Ishikawa (cell line): ENCODE results near the gene SERPINA1.

Experiments used
- CEBPB ChIP-seq: IDR thresholded peaks from 2 replicates; pipeline ENCODE4 v1.6.1; 2012
- CREB1 ChIP-seq: IDR thresholded peaks from 2 replicates; pipeline ENCODE4 v1.6.1; 2012; ENCODE audit warnings: low read depth
- EGR1 ChIP-seq: IDR thresholded peaks from 2 replicates; pipeline ENCODE4 v1.6.1; 2012
- EP300 ChIP-seq: IDR thresholded peaks from 2 replicates; pipeline ENCODE4 v1.6.1; 2012; ENCODE audit warnings: borderline replicate concordance
- FOXM1 ChIP-seq: IDR thresholded peaks from 2 replicates; pipeline ENCODE4 v1.6.1; 2012; ENCODE audit warnings: low read depth, borderline replicate concordance
- NFIC ChIP-seq: IDR thresholded peaks from 2 replicates; pipeline ENCODE4 v1.6.1; 2012
- RAD21 ChIP-seq: IDR thresholded peaks from 2 replicates; pipeline ENCODE4 v1.6.1; 2012; ENCODE audit warnings: low read depth
- TAF1 ChIP-seq: IDR thresholded peaks from 2 replicates; pipeline ENCODE4 v1.6.1; 2012; ENCODE audit warnings: low read depth, mild to moderate bottlenecking
- TCF12 ChIP-seq: IDR thresholded peaks from 2 replicates; pipeline ENCODE4 v1.6.1; 2012; ENCODE audit warnings: low read depth
- TEAD4 ChIP-seq: IDR thresholded peaks from 2 replicates; pipeline ENCODE4 v1.6.1; 2012
- YY1 ChIP-seq: IDR thresholded peaks from 2 replicates; pipeline ENCODE4 v1.6.1; 2012; ENCODE audit warnings: low read depth
- ZBTB7A ChIP-seq: IDR thresholded peaks from 2 replicates; pipeline ENCODE4 v1.6.1; 2012; ENCODE audit warnings: low read depth
- TF ChIP-seq, protein P1 (sequence below): IDR thresholded peaks from 2 replicates; pipeline ENCODE4 v1.6.1; 2012
- TF ChIP-seq, protein P2 (sequence below): IDR thresholded peaks from 2 replicates; pipeline ENCODE4 v1.6.1; 2012
- TF ChIP-seq, protein P3 (sequence below): IDR thresholded peaks from 2 replicates; pipeline ENCODE4 v1.6.1; 2012; ENCODE audit warnings: low read depth, mild to moderate bottlenecking

SERPINA1 gene

DNA sequence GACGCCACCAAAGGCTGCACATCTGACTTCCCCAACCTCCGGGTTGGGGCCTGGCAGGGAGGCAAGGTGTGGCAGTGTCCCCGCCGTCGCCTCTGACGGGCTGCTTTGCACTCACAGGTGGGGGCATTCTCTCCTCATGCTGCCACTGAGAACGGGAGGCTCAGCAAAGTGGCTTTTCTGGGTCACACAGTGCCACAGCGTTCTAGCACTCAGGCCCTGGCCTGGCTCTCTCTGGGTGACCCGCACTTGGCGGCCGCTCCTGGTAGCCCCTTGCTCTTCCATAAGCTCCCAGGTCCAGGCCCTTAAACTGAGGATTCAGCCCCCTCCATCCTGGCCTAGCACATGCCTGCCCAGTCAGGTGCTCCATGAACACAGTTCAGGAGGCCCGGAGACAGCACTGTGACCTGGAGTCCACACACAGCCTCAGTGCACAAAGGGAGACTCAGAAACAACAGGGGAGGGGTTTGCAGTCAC, 25.2 kb downstream of the SERPINA1 start:
- TF ChIP-seq, protein P1, sequence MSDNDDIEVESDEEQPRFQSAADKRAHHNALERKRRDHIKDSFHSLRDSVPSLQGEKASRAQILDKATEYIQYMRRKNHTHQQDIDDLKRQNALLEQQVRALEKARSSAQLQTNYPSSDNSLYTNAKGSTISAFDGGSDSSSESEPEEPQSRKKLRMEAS = no peak
- TF ChIP-seq, protein P2, sequence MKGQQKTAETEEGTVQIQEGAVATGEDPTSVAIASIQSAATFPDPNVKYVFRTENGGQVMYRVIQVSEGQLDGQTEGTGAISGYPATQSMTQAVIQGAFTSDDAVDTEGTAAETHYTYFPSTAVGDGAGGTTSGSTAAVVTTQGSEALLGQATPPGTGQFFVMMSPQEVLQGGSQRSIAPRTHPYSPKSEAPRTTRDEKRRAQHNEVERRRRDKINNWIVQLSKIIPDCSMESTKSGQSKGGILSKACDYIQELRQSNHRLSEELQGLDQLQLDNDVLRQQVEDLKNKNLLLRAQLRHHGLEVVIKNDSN = no peak
- no peak for TF ChIP-seq YY1
- no peak for TF ChIP-seq TAF1
- TF ChIP-seq EGR1 = no peak
- TF ChIP-seq TEAD4 = no peak
- TF ChIP-seq, protein P3, sequence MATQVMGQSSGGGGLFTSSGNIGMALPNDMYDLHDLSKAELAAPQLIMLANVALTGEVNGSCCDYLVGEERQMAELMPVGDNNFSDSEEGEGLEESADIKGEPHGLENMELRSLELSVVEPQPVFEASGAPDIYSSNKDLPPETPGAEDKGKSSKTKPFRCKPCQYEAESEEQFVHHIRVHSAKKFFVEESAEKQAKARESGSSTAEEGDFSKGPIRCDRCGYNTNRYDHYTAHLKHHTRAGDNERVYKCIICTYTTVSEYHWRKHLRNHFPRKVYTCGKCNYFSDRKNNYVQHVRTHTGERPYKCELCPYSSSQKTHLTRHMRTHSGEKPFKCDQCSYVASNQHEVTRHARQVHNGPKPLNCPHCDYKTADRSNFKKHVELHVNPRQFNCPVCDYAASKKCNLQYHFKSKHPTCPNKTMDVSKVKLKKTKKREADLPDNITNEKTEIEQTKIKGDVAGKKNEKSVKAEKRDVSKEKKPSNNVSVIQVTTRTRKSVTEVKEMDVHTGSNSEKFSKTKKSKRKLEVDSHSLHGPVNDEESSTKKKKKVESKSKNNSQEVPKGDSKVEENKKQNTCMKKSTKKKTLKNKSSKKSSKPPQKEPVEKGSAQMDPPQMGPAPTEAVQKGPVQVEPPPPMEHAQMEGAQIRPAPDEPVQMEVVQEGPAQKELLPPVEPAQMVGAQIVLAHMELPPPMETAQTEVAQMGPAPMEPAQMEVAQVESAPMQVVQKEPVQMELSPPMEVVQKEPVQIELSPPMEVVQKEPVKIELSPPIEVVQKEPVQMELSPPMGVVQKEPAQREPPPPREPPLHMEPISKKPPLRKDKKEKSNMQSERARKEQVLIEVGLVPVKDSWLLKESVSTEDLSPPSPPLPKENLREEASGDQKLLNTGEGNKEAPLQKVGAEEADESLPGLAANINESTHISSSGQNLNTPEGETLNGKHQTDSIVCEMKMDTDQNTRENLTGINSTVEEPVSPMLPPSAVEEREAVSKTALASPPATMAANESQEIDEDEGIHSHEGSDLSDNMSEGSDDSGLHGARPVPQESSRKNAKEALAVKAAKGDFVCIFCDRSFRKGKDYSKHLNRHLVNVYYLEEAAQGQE = no peak
- no peak for TF ChIP-seq CEBPB
- no peak for TF ChIP-seq FOXM1
- TF ChIP-seq TCF12 = no peak
- no peak for TF ChIP-seq NFIC
- no peak for TF ChIP-seq CREB1
- TF ChIP-seq EP300 = no peak
- no peak for TF ChIP-seq RAD21
- no peak for TF ChIP-seq ZBTB7A

DNA sequence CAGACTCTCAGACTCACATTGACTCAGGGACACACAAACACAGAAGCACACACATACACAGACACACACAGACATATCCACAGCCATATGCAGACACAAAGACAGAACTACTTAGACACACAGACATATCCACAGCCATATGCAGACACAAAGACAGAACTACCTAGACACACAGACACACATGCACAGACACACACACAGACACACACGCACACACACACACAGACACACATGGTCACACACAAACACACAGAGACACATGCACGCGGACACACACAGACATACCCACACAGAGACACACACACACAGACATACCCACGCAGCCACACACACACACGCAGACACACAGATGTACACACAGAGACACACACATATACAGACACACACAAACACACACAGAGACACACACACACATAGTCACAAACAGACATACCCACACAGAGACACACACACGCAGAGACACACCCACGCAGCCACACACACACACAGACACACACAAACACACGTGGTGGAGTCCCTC, 25.7 kb downstream of the SERPINA1 start:
- no peak for TF ChIP-seq TEAD4
- no peak for TF ChIP-seq TCF12
- no peak for TF ChIP-seq NFIC
- no peak for TF ChIP-seq YY1
- no peak for TF ChIP-seq EGR1
- no peak for TF ChIP-seq TAF1
- TF ChIP-seq, protein P3 = no peak
- TF ChIP-seq ZBTB7A = no peak
- no peak for TF ChIP-seq EP300
- TF ChIP-seq, protein P2 = no peak
- TF ChIP-seq, protein P1 = no peak
- no peak for TF ChIP-seq RAD21
- no peak for TF ChIP-seq CREB1
- TF ChIP-seq CEBPB = no peak
- TF ChIP-seq FOXM1 = no peak

DNA sequence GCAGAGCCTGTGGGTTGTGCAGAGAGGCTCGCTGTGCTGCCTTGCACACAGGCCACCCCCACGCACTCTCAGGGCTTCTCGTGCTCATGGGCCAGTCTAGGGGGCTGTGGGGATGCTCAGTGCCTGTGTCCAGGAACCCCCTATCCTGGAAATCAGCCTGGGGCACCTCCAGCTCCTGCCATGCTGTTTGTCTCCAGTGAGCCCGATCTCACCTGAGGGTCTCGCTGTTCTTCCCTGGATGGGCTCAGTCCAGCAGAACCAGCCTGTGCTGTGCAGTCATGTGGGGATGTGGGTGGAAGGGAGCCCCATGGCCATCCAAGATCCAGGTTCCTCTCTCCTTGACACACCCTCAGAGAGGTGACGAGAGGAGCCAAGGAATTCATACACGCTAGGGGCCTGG, 26.7 kb downstream of the SERPINA1 start:
- TF ChIP-seq EP300 = no peak
- TF ChIP-seq, protein P3 = no peak
- TF ChIP-seq ZBTB7A = no peak
- TF ChIP-seq CREB1 = no peak
- TF ChIP-seq RAD21 = no peak
- TF ChIP-seq YY1 = no peak
- TF ChIP-seq, protein P1 = no peak
- TF ChIP-seq, protein P2 = no peak
- no peak for TF ChIP-seq NFIC
- no peak for TF ChIP-seq TCF12
- TF ChIP-seq CEBPB = no peak
- TF ChIP-seq TAF1 = no peak
- TF ChIP-seq EGR1 = no peak
- TF ChIP-seq FOXM1 = no peak
- no peak for TF ChIP-seq TEAD4
